Liver (tissue), 9 donors: Measurements from ENCODE around the gene OR7D4. TPM values are rescaled to one million over a fixed set of nuclear protein-coding genes. Genes with fewer than 3 reads are reported as not detected.

ENCODE experiments used
- DNase-seq: peaks from one replicate; pipeline ENCODE4 v3.0.0-alpha.2; 2017; ENCODE audit warnings: low spot score
- H3K27ac ChIP-seq, 2 donors: one replicate each; pipeline ENCODE4 v1.7.0; 2013; ENCODE audit warnings: inconsistent platforms in 2 of 2, low read length in 2 of 2, control low read depth in 1 of 2, low read depth in 1 of 2, mild to moderate bottlenecking in 1 of 2
- H3K27me3 ChIP-seq, 4 donors: one replicate each; pipeline versions ENCODE4 v1.6.1 to v1.7.0; 2013; ENCODE audit warnings: low read length in 3 of 4, inconsistent platforms in 1 of 4, mild to moderate bottlenecking in 1 of 4, moderate library complexity in 1 of 4; ENCODE audit not compliant: control insufficient read depth in 4 of 4, insufficient read depth in 4 of 4
- H3K36me3 ChIP-seq, 4 donors: one replicate each; pipeline versions ENCODE4 v1.6.1 to v1.7.0; 2013; ENCODE audit warnings: low read length in 3 of 4, mild to moderate bottlenecking in 3 of 4, low read depth in 1 of 4, moderate library complexity in 1 of 4; ENCODE audit not compliant: control insufficient read depth in 4 of 4, insufficient read depth in 3 of 4
- H3K4me1 ChIP-seq, 4 donors: one replicate each; pipeline versions ENCODE4 v1.6.1 to v1.7.0; 2013; ENCODE audit warnings: low read length in 3 of 4, mild to moderate bottlenecking in 3 of 4, moderate library complexity in 1 of 4; ENCODE audit not compliant: control insufficient read depth in 4 of 4, insufficient read depth in 4 of 4
- H3K4me3 ChIP-seq, 3 donors: one replicate each; pipeline versions ENCODE4 v1.6.1 to v1.7.0; 2013; ENCODE audit warnings: low read length in 3 of 3, control low read depth in 1 of 3, low read depth in 1 of 3, mild to moderate bottlenecking in 1 of 3
- H3K9ac ChIP-seq, 2 donors: one replicate each; pipeline ENCODE4 v1.7.0; 2013; ENCODE audit warnings: low read length in 2 of 2, mild to moderate bottlenecking in 2 of 2, moderate library complexity in 2 of 2, control low read depth in 1 of 2, low read depth in 1 of 2
- H3K9me3 ChIP-seq, 4 donors: one replicate each; pipeline versions ENCODE4 v1.6.1 to v1.7.0; 2013; ENCODE audit warnings: low read length in 3 of 4; ENCODE audit not compliant: control insufficient read depth in 4 of 4
- EGR1 ChIP-seq, 2 donors: IDR thresholded peaks; 2 replicates each; pipeline ENCODE4 v1.6.1; 2016 to 2018; ENCODE audit warnings: antibody characterized with exemption in 2 of 2, low read depth in 2 of 2
- FOXA1 ChIP-seq: IDR thresholded peaks from 2 replicates; pipeline ENCODE4 v1.6.1; 2016; ENCODE audit warnings: antibody characterized with exemption
- FOXA2 ChIP-seq: IDR thresholded peaks from 2 replicates; pipeline ENCODE4 v1.6.1; 2016; ENCODE audit warnings: antibody characterized with exemption
- GABPA ChIP-seq, 2 donors: IDR thresholded peaks in 1 of 2; conservative IDR thresholded peaks in 1 of 2; 2 replicates each; pipeline ENCODE4 v1.6.1; 2016; ENCODE audit warnings: antibody characterized with exemption in 2 of 2, mild to moderate bottlenecking in 1 of 2, moderate library complexity in 1 of 2
- HNF4A ChIP-seq, 2 donors: conservative IDR thresholded peaks; 2 replicates each; pipeline ENCODE4 v1.6.1; 2016; ENCODE audit warnings: antibody characterized with exemption in 2 of 2, mild to moderate bottlenecking in 2 of 2
- HNF4G ChIP-seq: IDR thresholded peaks from 2 replicates; pipeline ENCODE4 v1.6.1; 2016; ENCODE audit warnings: antibody characterized with exemption
- JUND ChIP-seq, 2 donors: IDR thresholded peaks; 2 replicates each; pipeline ENCODE4 v1.6.1; 2016; ENCODE audit warnings: antibody characterized with exemption in 2 of 2
- RAD21 ChIP-seq, 2 donors: IDR thresholded peaks; 2 replicates each; pipeline ENCODE4 v1.6.1; 2016; ENCODE audit warnings: antibody characterized with exemption in 2 of 2, mild to moderate bottlenecking in 2 of 2
- SP1 ChIP-seq: IDR thresholded peaks from 2 replicates; pipeline ENCODE4 v1.6.1; 2018; ENCODE audit warnings: antibody characterized with exemption, mild to moderate bottlenecking
- YY1 ChIP-seq: IDR thresholded peaks from 2 replicates; pipeline ENCODE4 v1.6.1; 2016; ENCODE audit warnings: antibody characterized with exemption, mild to moderate bottlenecking
- WGBS: extraction: QIAGEN DNeasy Blood & Tissue Kit; methylation state at CpG from one replicate; pipeline ENCODE4 v1.1.7; 2013; 5-methylcytosine and 5-hydroxymethylcytosine counted together
- polyA plus RNA-seq, 2 donors: library from polyadenylated mRNA; stranded (reverse) in 1 of 2; unstranded in 1 of 2; fragments of 200-250 nt in 1 of 2; fragments of >200 nt in 1 of 2; fragmentation: Nextera tagmentation in 1 of 2; extraction: Ambion mirVana in 1 of 2; gene quantifications; one replicate each; pipeline versions ENCODE4 v1.2.1 to v1.2.3, GENCODE V29; 2013 to 2015
- total RNA-seq, 2 donors: library from RNA; depleted of rRNA; stranded (reverse); fragments of >200 nt; gene quantifications; one replicate each; pipeline ENCODE4 v1.2.3, GENCODE V29; 2014
- TF ChIP-seq, protein P1 (sequence below): IDR thresholded peaks from 2 replicates; pipeline ENCODE4 v1.6.1; 2016; ENCODE audit warnings: antibody characterized with exemption, mild to moderate bottlenecking
- TF ChIP-seq, protein P2 (sequence below): fragments of 150-350 bp; IDR thresholded peaks from 2 replicates; pipeline ENCODE4 v1.5.1; 2017; ENCODE audit warnings: improper control_type of control experiment, low read depth, low read length; ENCODE audit not compliant: missing input control
- TF ChIP-seq, protein P3 (sequence below): IDR thresholded peaks from 2 replicates; pipeline ENCODE4 v1.6.1; 2016; ENCODE audit warnings: antibody characterized with exemption
- donor health status: healthy.
- donor health status: healthy.
- donor health status: healthy.
- donor health status: healthy.
- donor health status: healthy.

The OR7D4 gene
- total and polyA plus RNA-seq, 4 donors = not detected

DNA sequence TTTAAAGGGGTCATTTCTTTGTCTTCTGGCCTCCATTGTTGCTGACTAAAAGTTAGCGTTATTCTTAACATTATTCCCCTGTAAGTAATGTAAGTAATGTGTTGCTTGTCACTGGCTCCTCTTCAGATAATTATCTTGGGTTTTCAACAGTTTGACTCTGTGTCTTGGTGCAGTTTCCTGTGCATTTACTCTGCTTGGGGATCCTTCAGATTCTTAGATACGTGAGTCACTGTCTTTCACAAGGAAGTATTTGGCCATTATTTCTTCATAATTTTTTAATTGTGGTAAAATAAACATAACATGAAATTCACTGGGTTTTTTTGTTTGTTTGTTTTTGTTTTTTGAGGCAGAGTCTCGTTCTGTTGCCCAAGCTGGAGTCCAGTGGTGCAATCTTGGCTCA lies 54.1 kb downstream of the OR7D4 start:
- Histone ChIP-seq H3K36me3 (peaks cover 15 to 43% (median 36%) of the 10 kb centered on the region in 4 donors), H3K27ac (no peak overlapping the region), H3K4me1 (no peaks in the 10 kb centered on the region), H3K27me3 (no peaks in the 10 kb centered on the region), H3K4me3 (no peak overlapping the region), H3K9ac (no peak overlapping the region), H3K9me3 (peaks cover 16 to 19% (median 18%) of the 10 kb centered on the region in 4 donors)
- no peak for DNase-seq
- TF ChIP-seq EGR1 (IDR thresholded peaks at IDR 0.05; ENCODE audit: low read depth in 2 of 2) (no peak), FOXA1 (no peak), SP1 (no peak), HNF4G (no peak)
- WGBS = 96% methylated on average over 3 of the region's 3 CpGs

DNA sequence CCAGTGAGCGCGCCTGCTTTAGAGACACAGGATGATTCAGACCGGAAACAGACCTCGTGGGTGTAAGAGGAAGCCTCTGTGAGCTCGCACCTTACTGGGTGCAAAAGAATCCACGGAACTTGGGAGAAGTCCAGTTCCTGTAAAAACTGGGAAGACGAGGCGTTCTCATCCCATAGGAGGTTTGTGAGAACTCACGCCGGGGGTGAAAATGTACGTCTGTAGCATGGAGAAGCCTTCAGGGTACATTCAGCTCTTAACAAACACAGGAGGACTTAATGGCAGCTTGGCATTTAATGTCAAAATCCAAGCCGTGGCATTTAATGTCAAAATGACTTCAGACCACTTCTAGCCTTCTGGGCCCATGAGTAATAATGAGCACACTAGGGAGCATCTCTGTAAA lies 58.0 kb downstream of the OR7D4 start:
- peaks cover 37 to 78% (median 73%) of the 10 kb centered on the region in 4 donors for H3K36me3 ChIP-seq
- H3K27me3 ChIP-seq = no peaks in the 10 kb centered on the region
- WGBS = 98% methylated on average over 12 of the region's 12 CpGs
- TF ChIP-seq, protein P1, sequence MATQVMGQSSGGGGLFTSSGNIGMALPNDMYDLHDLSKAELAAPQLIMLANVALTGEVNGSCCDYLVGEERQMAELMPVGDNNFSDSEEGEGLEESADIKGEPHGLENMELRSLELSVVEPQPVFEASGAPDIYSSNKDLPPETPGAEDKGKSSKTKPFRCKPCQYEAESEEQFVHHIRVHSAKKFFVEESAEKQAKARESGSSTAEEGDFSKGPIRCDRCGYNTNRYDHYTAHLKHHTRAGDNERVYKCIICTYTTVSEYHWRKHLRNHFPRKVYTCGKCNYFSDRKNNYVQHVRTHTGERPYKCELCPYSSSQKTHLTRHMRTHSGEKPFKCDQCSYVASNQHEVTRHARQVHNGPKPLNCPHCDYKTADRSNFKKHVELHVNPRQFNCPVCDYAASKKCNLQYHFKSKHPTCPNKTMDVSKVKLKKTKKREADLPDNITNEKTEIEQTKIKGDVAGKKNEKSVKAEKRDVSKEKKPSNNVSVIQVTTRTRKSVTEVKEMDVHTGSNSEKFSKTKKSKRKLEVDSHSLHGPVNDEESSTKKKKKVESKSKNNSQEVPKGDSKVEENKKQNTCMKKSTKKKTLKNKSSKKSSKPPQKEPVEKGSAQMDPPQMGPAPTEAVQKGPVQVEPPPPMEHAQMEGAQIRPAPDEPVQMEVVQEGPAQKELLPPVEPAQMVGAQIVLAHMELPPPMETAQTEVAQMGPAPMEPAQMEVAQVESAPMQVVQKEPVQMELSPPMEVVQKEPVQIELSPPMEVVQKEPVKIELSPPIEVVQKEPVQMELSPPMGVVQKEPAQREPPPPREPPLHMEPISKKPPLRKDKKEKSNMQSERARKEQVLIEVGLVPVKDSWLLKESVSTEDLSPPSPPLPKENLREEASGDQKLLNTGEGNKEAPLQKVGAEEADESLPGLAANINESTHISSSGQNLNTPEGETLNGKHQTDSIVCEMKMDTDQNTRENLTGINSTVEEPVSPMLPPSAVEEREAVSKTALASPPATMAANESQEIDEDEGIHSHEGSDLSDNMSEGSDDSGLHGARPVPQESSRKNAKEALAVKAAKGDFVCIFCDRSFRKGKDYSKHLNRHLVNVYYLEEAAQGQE = no peak
- TF ChIP-seq, protein P2, sequence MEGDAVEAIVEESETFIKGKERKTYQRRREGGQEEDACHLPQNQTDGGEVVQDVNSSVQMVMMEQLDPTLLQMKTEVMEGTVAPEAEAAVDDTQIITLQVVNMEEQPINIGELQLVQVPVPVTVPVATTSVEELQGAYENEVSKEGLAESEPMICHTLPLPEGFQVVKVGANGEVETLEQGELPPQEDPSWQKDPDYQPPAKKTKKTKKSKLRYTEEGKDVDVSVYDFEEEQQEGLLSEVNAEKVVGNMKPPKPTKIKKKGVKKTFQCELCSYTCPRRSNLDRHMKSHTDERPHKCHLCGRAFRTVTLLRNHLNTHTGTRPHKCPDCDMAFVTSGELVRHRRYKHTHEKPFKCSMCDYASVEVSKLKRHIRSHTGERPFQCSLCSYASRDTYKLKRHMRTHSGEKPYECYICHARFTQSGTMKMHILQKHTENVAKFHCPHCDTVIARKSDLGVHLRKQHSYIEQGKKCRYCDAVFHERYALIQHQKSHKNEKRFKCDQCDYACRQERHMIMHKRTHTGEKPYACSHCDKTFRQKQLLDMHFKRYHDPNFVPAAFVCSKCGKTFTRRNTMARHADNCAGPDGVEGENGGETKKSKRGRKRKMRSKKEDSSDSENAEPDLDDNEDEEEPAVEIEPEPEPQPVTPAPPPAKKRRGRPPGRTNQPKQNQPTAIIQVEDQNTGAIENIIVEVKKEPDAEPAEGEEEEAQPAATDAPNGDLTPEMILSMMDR = no peak
- TF ChIP-seq HNF4A (conservative IDR thresholded peaks at IDR 0.05) (no peak), FOXA2 (no peak), YY1 (no peak), FOXA1 (no peak), RAD21 (IDR thresholded peaks at IDR 0.05) (no peak), JUND (IDR thresholded peaks at IDR 0.05) (no peak), GABPA (IDR thresholded peaks at IDR 0.05 in 1 of 2, conservative IDR thresholded peaks at IDR 0.05 in 1 of 2) (no peak), HNF4G (no peak)
- TF ChIP-seq, protein P3, sequence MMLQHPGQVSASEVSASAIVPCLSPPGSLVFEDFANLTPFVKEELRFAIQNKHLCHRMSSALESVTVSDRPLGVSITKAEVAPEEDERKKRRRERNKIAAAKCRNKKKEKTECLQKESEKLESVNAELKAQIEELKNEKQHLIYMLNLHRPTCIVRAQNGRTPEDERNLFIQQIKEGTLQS = no peak
- H3K27ac ChIP-seq = no peak overlapping the region
- no peak overlapping the region for H3K9ac ChIP-seq
- H3K4me1 ChIP-seq = no peaks in the 10 kb centered on the region
- peak overlapping the region in 2 of 3 donors; percentile 38 to 73 for H3K4me3 ChIP-seq
- DNase-seq = no peak
- H3K9me3 ChIP-seq = peaks cover 24 to 45% (median 37%) of the 10 kb centered on the region in 4 donors

Other genes starting within 250 kb of the OR7D4 start
- under 1 TPM in 1 of 2 donors, not detected in 1; under 0.01 TPM for gene MUC16, start 209.2 kb downstream of the OR7D4 start, total RNA-seq
- not detected for gene MUC16, start 209.2 kb downstream of the OR7D4 start, polyA plus RNA-seq
- gene OR1M1, start 132.5 kb downstream of the OR7D4 start, total RNA-seq = not detected
- gene OR1M1, start 132.5 kb downstream of the OR7D4 start, polyA plus RNA-seq = not detected
- not detected for gene OR7G2, start 112.1 kb downstream of the OR7D4 start, total RNA-seq
- gene OR7G2, start 112.1 kb downstream of the OR7D4 start, polyA plus RNA-seq = not detected
- gene OR7G1, start 103.8 kb downstream of the OR7D4 start, total RNA-seq = not detected
- not detected for gene OR7G1, start 103.8 kb downstream of the OR7D4 start, polyA plus RNA-seq
- not detected for gene OR7G3, start 92.6 kb downstream of the OR7D4 start, total RNA-seq
- gene OR7G3, start 92.6 kb downstream of the OR7D4 start, polyA plus RNA-seq = not detected
- gene ZNF317, start 79.2 kb downstream of the OR7D4 start, total RNA-seq = 10 to 100 TPM in 1 of 2 donors, 1 to 10 TPM in 1; 9.9 to 11.6 TPM
- gene ZNF317, start 79.2 kb downstream of the OR7D4 start, polyA plus RNA-seq = 10 to 100 TPM in 1 of 2 donors, 1 to 10 TPM in 1; 7.8 to 11.2 TPM
- gene OR7D2, start 40.6 kb downstream of the OR7D4 start, total RNA-seq = not detected
- gene OR7D2, start 40.6 kb downstream of the OR7D4 start, polyA plus RNA-seq = under 1 TPM; 0.06 to 0.18 TPM
- gene OR7E24, start 31.3 kb upstream of the OR7D4 start, total RNA-seq = not detected
- gene OR7E24, start 31.3 kb upstream of the OR7D4 start, polyA plus RNA-seq = not detected
- 1 to 10 TPM; 2.5 to 3.0 TPM for gene ZNF699, start 90.2 kb upstream of the OR7D4 start, total RNA-seq
- gene ZNF699, start 90.2 kb upstream of the OR7D4 start, polyA plus RNA-seq = 1 to 10 TPM in 1 of 2 donors, under 1 TPM in 1; 0.91 to 1.1 TPM
- gene ZNF559, start 104.6 kb upstream of the OR7D4 start, total RNA-seq = 1 to 10 TPM; 2.6 to 6.2 TPM
- gene ZNF559, start 104.6 kb upstream of the OR7D4 start, polyA plus RNA-seq = 1 to 10 TPM; 3.1 to 4.1 TPM
- gene ZNF177, start 143.4 kb upstream of the OR7D4 start, total RNA-seq = under 1 TPM; 0.51 to 0.67 TPM
- gene ZNF177, start 143.4 kb upstream of the OR7D4 start, polyA plus RNA-seq = under 1 TPM; 0.32 to 0.40 TPM
- 10 to 100 TPM; 11.5 to 14.1 TPM for gene ZNF266, start 216.0 kb upstream of the OR7D4 start, total RNA-seq
- gene ZNF266, start 216.0 kb upstream of the OR7D4 start, polyA plus RNA-seq = 1 to 10 TPM; 3.2 to 4.9 TPM